Astrocyte (in vitro differentiated cells and primary cell): ENCODE measurements around the gene IYD.

Experiments
- EZH2 ChIP-seq: IDR thresholded peaks from 2 replicates; pipeline ENCODE4 v1.6.1; 2012; ENCODE audit warnings: mild to moderate bottlenecking, low read length, inconsistent platforms; ENCODE audit not compliant: insufficient read depth
- TF ChIP-seq, protein P1 (sequence below): IDR thresholded peaks from 2 replicates; pipeline ENCODE4 v1.5.1; 2011; ENCODE audit warnings: low read depth, mild to moderate bottlenecking, inconsistent platforms, low read length, moderate library complexity; ENCODE audit not compliant: insufficient read depth

DNA sequence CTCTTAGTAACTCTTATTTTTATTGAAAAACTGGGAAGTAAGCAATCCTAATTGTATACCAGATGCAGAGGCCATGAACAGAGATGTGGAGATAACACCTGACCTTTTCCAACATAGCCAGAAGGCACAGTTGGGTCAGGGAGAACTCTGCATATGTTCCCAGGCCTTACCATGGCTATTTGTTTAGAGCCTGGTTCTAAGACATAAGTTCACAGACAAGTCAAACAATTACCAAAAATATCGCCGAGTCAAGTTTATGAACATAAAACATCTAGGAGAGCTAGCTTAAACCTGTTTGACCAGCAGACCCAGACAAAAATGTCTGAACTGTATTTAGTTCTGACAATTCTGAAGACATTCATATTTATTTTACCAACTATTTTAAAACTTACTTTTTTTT is 26.7 kb upstream of the IYD start:
- TF ChIP-seq, protein P1, sequence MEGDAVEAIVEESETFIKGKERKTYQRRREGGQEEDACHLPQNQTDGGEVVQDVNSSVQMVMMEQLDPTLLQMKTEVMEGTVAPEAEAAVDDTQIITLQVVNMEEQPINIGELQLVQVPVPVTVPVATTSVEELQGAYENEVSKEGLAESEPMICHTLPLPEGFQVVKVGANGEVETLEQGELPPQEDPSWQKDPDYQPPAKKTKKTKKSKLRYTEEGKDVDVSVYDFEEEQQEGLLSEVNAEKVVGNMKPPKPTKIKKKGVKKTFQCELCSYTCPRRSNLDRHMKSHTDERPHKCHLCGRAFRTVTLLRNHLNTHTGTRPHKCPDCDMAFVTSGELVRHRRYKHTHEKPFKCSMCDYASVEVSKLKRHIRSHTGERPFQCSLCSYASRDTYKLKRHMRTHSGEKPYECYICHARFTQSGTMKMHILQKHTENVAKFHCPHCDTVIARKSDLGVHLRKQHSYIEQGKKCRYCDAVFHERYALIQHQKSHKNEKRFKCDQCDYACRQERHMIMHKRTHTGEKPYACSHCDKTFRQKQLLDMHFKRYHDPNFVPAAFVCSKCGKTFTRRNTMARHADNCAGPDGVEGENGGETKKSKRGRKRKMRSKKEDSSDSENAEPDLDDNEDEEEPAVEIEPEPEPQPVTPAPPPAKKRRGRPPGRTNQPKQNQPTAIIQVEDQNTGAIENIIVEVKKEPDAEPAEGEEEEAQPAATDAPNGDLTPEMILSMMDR, result no peak
- TF ChIP-seq EZH2, result no peak
